GM10266 (cell line): ENCODE measurements around the gene RPUSD3.

ENCODE experiments used
- DNase-seq: peaks from one replicate; pipeline ENCODE4 v3.0.0; 2012; ENCODE audit errors: extremely low spot score
- TF ChIP-seq, protein P1 (sequence below): IDR thresholded peaks from 2 replicates; pipeline ENCODE4 v1.5.1; 2012; ENCODE audit warnings: mild to moderate bottlenecking, low read depth; ENCODE audit not compliant: control insufficient read depth, insufficient read depth; ENCODE audit errors: missing control alignments

RPUSD3 gene, protein sequence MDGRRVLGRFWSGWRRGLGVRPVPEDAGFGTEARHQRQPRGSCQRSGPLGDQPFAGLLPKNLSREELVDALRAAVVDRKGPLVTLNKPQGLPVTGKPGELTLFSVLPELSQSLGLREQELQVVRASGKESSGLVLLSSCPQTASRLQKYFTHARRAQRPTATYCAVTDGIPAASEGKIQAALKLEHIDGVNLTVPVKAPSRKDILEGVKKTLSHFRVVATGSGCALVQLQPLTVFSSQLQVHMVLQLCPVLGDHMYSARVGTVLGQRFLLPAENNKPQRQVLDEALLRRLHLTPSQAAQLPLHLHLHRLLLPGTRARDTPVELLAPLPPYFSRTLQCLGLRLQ

DNA sequence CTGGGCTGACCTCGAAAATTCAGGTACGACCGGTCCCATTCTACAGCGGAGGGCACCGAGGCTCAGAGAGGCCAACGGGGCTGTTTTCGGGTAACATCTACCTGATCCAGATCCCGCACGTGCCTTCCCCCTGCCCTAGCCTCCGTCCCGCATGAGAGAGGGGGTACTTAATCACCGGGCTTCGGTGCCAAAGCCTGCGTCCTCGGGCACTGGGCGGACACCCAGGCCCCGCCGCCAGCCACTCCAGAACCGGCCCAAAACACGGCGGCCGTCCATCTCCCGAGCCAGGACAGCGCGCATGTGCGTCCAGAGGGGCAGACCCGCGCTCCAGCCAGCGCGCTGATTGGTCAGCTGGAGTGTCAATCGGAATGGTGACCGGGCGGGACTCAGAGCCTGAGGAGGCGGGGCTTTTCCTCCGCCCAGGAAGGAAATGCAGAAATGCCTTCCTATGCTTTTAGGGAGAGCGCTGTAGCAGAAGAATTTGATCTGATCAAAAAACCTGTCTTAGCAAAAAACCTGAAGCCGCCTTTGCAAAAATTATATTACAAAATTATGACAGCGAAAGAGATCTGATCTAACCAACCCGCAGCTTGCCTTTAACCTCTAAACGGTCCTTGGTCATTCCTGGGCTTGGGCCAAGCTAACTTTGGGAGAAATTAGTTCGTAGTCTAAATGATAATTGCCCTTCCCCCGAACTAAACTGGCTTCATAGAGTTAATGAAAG is at the start of gene RPUSD3:
TSS of gene RPUSD3 (minus strand) at position 294 of the 724 bp plus-strand sequence. CDS start at position 276, 18 bp downstream.
- TF ChIP-seq, protein P1, sequence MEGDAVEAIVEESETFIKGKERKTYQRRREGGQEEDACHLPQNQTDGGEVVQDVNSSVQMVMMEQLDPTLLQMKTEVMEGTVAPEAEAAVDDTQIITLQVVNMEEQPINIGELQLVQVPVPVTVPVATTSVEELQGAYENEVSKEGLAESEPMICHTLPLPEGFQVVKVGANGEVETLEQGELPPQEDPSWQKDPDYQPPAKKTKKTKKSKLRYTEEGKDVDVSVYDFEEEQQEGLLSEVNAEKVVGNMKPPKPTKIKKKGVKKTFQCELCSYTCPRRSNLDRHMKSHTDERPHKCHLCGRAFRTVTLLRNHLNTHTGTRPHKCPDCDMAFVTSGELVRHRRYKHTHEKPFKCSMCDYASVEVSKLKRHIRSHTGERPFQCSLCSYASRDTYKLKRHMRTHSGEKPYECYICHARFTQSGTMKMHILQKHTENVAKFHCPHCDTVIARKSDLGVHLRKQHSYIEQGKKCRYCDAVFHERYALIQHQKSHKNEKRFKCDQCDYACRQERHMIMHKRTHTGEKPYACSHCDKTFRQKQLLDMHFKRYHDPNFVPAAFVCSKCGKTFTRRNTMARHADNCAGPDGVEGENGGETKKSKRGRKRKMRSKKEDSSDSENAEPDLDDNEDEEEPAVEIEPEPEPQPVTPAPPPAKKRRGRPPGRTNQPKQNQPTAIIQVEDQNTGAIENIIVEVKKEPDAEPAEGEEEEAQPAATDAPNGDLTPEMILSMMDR: no peak
- DNase-seq: peak; percentile 98

DNA sequence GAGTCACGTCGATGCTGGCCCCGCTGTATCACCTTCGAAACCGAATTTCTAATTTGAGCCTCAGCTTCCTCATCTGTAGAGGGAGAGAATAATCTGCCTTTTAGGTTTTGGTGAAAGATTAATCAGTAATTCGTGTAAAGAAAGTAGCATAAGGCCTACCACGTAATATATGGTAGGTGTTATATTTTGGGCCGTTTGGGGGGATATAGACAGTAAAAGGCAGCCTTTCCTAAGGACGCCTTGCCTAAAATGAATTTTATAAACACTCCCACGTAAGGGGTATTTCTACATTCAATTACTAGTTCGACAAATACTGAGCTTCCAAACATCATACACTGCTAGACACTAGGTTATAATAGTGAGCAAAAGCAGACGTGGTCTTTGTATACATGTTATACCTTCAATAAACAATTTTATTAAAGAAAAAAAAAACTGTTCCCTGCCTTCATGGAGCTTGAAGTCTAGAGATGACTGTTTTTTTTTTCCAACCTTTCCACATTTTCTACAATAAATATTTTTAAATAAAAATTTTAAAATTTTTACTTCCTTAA is 47.3 kb upstream of the RPUSD3 start:
- TF ChIP-seq, protein P1: no peak
- DNase-seq: no peak

DNA sequence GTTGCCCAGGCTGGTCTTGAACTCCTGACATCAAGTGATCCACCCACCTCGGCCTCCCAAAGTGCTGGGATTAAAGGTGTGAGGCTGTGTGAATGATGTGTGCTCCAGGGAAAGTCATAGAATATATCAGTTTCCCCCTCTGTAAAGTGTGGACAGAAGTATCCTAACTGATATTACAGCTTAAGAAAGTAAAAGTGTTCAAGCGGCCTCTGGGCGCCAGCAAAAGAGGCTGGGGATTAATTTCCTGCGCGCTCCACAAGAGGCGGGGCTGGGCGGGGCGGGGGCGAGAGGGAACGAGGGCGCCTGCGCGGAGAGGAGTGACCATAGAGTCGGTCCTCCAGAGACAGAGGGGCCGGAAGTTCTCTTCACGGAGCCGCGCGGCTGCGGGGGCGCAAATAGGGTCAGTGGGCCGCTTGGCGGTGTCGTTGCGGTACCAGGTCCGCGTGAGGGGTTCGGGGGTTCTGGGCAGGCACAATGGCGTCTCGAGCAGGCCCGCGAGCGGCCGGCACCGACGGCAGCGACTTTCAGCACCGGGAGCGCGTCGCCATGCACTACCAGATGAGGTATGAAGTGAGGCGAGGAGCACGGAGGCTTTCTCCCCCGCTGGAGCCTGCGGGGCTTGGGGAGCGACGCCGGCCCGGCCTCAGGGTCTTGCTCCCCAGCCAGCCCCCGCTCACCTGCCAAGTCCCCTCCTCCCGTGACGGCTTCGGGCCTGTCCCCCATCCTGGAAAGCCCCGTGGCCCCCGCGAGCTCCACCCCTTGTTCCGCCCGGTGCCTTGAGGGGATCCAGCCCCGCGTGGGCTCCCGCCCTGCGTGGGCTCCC is 46.7 kb upstream of the RPUSD3 start, which contains the start of gene JAGN1:
TSS of gene JAGN1 (plus strand) at position 362 of the 823 bp plus-strand sequence. CDS start at position 475, 113 bp downstream.
- TF ChIP-seq, protein P1: no peak
- peak; percentile 93 for DNase-seq

DNA sequence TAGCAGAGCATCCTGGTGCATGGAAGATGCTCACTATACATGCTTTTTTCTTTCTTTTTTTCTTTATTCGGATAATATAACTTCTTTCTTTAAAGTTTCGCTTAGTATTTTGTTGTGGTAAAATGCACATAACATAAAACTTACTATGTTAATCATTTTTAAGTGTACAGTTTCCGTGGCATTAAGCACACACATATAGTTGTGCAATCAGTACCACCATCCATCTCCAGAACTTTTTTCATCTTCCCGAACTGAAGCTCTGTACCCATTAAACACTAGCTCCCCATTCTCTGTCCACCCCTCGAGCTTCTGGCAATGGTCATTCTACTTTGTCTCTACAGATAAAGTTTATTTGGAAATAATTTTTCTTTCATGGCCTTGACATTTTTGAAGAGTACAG is 45.6 kb upstream of the RPUSD3 start:
- TF ChIP-seq, protein P1: no peak
- no peak for DNase-seq

DNA sequence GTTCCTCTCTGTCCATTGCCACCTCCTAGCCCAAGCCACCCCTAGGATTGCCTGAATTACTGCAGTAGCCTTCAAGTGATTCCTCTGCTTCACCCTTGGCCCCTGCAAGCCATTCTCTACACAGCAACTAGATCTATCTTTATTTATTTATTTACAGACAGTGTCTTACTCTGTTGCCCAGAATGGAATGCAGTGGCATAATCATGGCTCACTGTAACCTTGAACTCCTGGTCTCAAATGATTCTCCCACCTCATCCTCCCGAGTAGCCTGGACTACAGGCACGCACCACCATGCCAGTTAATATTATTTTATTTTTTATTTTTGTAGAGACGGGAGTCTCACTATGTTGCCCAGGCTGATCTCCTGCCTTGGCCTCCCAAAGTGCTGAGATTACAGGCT is 44.7 kb upstream of the RPUSD3 start:
- DNase-seq: no peak
- TF ChIP-seq, protein P1: no peak

DNA sequence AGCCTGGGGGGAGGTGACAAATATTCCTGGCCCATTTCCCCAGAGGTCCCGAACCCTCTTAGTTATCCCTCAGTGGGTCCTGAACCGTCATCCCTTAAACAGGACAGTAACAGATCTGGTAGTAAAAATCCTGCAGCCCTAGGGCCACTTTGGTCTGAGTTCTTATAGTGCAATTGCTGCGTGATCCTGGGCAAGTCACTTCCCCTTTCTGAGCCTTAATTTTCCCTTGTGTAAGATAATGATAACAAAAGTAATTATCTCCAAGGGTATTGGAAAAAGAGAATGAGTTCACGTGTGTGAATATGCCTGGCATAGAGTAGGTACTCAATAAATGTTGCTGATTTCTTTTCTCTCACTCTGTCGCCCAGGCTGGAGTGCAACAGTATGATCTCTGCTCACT is 43.7 kb upstream of the RPUSD3 start:
- DNase-seq: no peak
- TF ChIP-seq, protein P1: no peak
